ENCODE measurements around the gene OPALIN. TPM values are rescaled to one million over a fixed set of nuclear protein-coding genes. Genes with fewer than 3 reads are reported as not detected.

The OPALIN gene
- polyA plus RNA-seq, 1 of the 3 experiments (the other 2 are of a cell fraction) = not detected

GRCh38 chr10:96406091-96406490 lies 47.3 kb upstream of the OPALIN start:
- no peak overlapping the region for H3K9ac ChIP-seq
- peaks cover 12% of the 10 kb centered on the region; the same call in 1 of the 2 replicates for H3K27me3 ChIP-seq (ENCODE audit: insufficient read depth)
- no peaks in the 10 kb centered on the region for H3K79me2 ChIP-seq (ENCODE audit: insufficient read depth)
- H3K36me3 ChIP-seq (replicated peaks in 1 of 2; ENCODE audit: control insufficient read depth in 1 of 2, insufficient read depth in 2 of 2, low read length in 1 of 2) = no peaks in the 10 kb centered on the region
- H3K27ac ChIP-seq (ENCODE audit: low read depth in 2 of 2, low read length in 1 of 2) = no peak overlapping the region
- H2AFZ ChIP-seq (ENCODE audit: low read depth) = no peak overlapping the region
- CTCF ChIA-PET = interaction anchor here (0.6 to 12.1 kb wide), 2 partner anchors 11 to 105 kb away, joined by 4 to 101 read pairs; no protein-coding TSS in a partner anchor
- no peak overlapping the region for H3K4me2 ChIP-seq
- H3F3A ChIP-seq (replicated peaks; ENCODE audit: insufficient read depth) = no peaks in the 10 kb centered on the region
- H3K9me3 ChIP-seq = no peaks in the 10 kb centered on the region
- no peak for DNase-seq
- 38% methylated on average over 5 of the region's 5 CpGs for WGBS (ENCODE audit: low lambda C conversion rate)
- H3K4me1 ChIP-seq (ENCODE audit: control insufficient read depth in 1 of 2, insufficient read depth in 2 of 2, low read depth in 1 of 2, low read length in 1 of 2) = no peaks in the 10 kb centered on the region
- H3K4me3 ChIP-seq (ENCODE audit: low read depth in 2 of 2, low read length in 1 of 2) = no peak overlapping the region
- H3K9me2 ChIP-seq = no peaks in the 10 kb centered on the region
- POLR2A ChIA-PET = no interaction called here
- H4K20me1 ChIP-seq (ENCODE audit: insufficient read depth) = no peaks in the 10 kb centered on the region
- TF ChIP-seq RFX5 (IDR thresholded peaks at IDR 0.05; ENCODE audit: low read length) = no peak
- TF ChIP-seq SMC3 (IDR thresholded peaks at IDR 0.05; ENCODE audit: low read depth, low read length) = no peak
- TF ChIP-seq EP300 (IDR thresholded peaks at IDR 0.05; ENCODE audit: borderline replicate concordance in 1 of 2, low read depth in 1 of 2, low read length in 1 of 2) = no peak
- TF ChIP-seq, protein P1, sequence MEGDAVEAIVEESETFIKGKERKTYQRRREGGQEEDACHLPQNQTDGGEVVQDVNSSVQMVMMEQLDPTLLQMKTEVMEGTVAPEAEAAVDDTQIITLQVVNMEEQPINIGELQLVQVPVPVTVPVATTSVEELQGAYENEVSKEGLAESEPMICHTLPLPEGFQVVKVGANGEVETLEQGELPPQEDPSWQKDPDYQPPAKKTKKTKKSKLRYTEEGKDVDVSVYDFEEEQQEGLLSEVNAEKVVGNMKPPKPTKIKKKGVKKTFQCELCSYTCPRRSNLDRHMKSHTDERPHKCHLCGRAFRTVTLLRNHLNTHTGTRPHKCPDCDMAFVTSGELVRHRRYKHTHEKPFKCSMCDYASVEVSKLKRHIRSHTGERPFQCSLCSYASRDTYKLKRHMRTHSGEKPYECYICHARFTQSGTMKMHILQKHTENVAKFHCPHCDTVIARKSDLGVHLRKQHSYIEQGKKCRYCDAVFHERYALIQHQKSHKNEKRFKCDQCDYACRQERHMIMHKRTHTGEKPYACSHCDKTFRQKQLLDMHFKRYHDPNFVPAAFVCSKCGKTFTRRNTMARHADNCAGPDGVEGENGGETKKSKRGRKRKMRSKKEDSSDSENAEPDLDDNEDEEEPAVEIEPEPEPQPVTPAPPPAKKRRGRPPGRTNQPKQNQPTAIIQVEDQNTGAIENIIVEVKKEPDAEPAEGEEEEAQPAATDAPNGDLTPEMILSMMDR (IDR thresholded peaks at IDR 0.05) = no peak
- TF ChIP-seq MEF2A (IDR thresholded peaks at IDR 0.05; ENCODE audit: borderline replicate concordance, low read depth) = no peak
- TF ChIP-seq ELF1 (IDR thresholded peaks at IDR 0.05) = no peak
- TF ChIP-seq SIN3A (IDR thresholded peaks at IDR 0.05; ENCODE audit: borderline replicate concordance, low read depth, low read length) = no peak
- TF ChIP-seq TAF1 (IDR thresholded peaks at IDR 0.05; ENCODE audit: borderline replicate concordance, low read depth, low read length) = no peak
- TF ChIP-seq POLR2AphosphoS5 (IDR thresholded peaks at IDR 0.05; ENCODE audit: low read depth, low read length) = no peak
- TF ChIP-seq, protein P2, sequence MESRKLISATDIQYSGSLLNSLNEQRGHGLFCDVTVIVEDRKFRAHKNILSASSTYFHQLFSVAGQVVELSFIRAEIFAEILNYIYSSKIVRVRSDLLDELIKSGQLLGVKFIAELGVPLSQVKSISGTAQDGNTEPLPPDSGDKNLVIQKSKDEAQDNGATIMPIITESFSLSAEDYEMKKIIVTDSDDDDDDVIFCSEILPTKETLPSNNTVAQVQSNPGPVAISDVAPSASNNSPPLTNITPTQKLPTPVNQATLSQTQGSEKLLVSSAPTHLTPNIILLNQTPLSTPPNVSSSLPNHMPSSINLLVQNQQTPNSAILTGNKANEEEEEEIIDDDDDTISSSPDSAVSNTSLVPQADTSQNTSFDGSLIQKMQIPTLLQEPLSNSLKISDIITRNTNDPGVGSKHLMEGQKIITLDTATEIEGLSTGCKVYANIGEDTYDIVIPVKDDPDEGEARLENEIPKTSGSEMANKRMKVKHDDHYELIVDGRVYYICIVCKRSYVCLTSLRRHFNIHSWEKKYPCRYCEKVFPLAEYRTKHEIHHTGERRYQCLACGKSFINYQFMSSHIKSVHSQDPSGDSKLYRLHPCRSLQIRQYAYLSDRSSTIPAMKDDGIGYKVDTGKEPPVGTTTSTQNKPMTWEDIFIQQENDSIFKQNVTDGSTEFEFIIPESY (IDR thresholded peaks at IDR 0.05; ENCODE audit: borderline replicate concordance, low read depth) = no peak
- TF ChIP-seq GATA2 (CRISPR knock-in tag; IDR thresholded peaks at IDR 0.05) = no peak
- TF ChIP-seq RXRA (IDR thresholded peaks at IDR 0.05; ENCODE audit: borderline replicate concordance, low read depth) = no peak
- no peak for TF ChIP-seq RAD21 (IDR thresholded peaks at IDR 0.05; ENCODE audit: low read length)
- TF ChIP-seq NRF1 (IDR thresholded peaks at IDR 0.05; ENCODE audit: low read depth, low read length) = no peak
- TF ChIP-seq MXI1 (IDR thresholded peaks at IDR 0.05; ENCODE audit: low read depth, low read length) = no peak
- TF ChIP-seq, protein P3, sequence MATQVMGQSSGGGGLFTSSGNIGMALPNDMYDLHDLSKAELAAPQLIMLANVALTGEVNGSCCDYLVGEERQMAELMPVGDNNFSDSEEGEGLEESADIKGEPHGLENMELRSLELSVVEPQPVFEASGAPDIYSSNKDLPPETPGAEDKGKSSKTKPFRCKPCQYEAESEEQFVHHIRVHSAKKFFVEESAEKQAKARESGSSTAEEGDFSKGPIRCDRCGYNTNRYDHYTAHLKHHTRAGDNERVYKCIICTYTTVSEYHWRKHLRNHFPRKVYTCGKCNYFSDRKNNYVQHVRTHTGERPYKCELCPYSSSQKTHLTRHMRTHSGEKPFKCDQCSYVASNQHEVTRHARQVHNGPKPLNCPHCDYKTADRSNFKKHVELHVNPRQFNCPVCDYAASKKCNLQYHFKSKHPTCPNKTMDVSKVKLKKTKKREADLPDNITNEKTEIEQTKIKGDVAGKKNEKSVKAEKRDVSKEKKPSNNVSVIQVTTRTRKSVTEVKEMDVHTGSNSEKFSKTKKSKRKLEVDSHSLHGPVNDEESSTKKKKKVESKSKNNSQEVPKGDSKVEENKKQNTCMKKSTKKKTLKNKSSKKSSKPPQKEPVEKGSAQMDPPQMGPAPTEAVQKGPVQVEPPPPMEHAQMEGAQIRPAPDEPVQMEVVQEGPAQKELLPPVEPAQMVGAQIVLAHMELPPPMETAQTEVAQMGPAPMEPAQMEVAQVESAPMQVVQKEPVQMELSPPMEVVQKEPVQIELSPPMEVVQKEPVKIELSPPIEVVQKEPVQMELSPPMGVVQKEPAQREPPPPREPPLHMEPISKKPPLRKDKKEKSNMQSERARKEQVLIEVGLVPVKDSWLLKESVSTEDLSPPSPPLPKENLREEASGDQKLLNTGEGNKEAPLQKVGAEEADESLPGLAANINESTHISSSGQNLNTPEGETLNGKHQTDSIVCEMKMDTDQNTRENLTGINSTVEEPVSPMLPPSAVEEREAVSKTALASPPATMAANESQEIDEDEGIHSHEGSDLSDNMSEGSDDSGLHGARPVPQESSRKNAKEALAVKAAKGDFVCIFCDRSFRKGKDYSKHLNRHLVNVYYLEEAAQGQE (IDR thresholded peaks at IDR 0.05; ENCODE audit: low read depth, low read length) = no peak
- no peak for TF ChIP-seq TCF12 (IDR thresholded peaks at IDR 0.05)
